CD14-positive monocyte (primary cell): Measurements from ENCODE around the gene RPL18A. TPM values are rescaled to one million over a fixed set of nuclear protein-coding genes. Genes with fewer than 3 reads are reported as not detected.
A peak's percentile ranks its signal among the peaks of the same experiment; 100 is the strongest.

ENCODE experiments used
- DNase-seq, 3 donors: peaks; one replicate each; pipeline ENCODE4 v3.0.0-alpha.2; 2011 to 2022
- H2AFZ ChIP-seq: 2 replicates; pipeline ENCODE4 v1.6.0; 2012; ENCODE audit warnings: mild to moderate bottlenecking, low read depth, low read length, inconsistent platforms; ENCODE audit not compliant: insufficient read depth, poor library complexity, severe bottlenecking
- H3K27ac ChIP-seq, 2 donors: 1 replicate in 1 of 2; 2 replicates in 1 of 2; pipeline ENCODE4 v1.5.1; 2012 to 2013; ENCODE audit warnings: low read length in 2 of 2, control low read depth in 1 of 2, inconsistent platforms in 1 of 2, low read depth in 1 of 2, mild to moderate bottlenecking in 1 of 2
- H3K27me3 ChIP-seq, 2 donors: one replicate each; pipeline versions ENCODE4 v1.6.0 to v1.6.1; 2011 to 2013; ENCODE audit warnings: low read length in 2 of 2; ENCODE audit not compliant: control insufficient read depth in 2 of 2, insufficient read depth in 2 of 2
- H3K36me3 ChIP-seq, 2 donors: replicated peaks in 1 of 2; 1 replicate in 1 of 2; 2 replicates in 1 of 2; pipeline versions ENCODE4 v1.5.1 to v1.6.1; 2012 to 2013; ENCODE audit warnings: low read length in 2 of 2, control low read depth in 1 of 2, inconsistent platforms in 1 of 2, mild to moderate bottlenecking in 1 of 2; ENCODE audit not compliant: insufficient read depth in 2 of 2, control insufficient read depth in 1 of 2
- H3K4me1 ChIP-seq, 2 donors: 1 replicate in 1 of 2; 2 replicates in 1 of 2; pipeline versions ENCODE4 v1.5.1 to v1.6.1; 2012 to 2013; ENCODE audit warnings: low read length in 2 of 2, control low read depth in 1 of 2, inconsistent platforms in 1 of 2, mild to moderate bottlenecking in 1 of 2, moderate library complexity in 1 of 2; ENCODE audit not compliant: insufficient read depth in 2 of 2, control insufficient read depth in 1 of 2
- H3K4me2 ChIP-seq: replicated peaks from 2 replicates; pipeline ENCODE3; 2012; ENCODE audit warnings: low read length, moderate library complexity, mild to moderate bottlenecking; ENCODE audit not compliant: poor library complexity, severe bottlenecking; ENCODE audit errors: extremely low read depth
- H3K4me3 ChIP-seq, 3 experiments: fragments of 200-600 bp in 1 of 3; sonication (generic) in 1 of 3; replicated peaks in 1 of 3; 1 replicate in 2 of 3; 2 replicates in 1 of 3; pipeline ENCODE4 v1.5.1; 2011 to 2013; ENCODE audit warnings: low read length in 3 of 3, mild to moderate bottlenecking in 3 of 3, control low read depth in 2 of 3, low read depth in 2 of 3, inconsistent platforms in 1 of 3, moderate library complexity in 1 of 3
- H3K79me2 ChIP-seq: 2 replicates; pipeline ENCODE4 v1.6.0; 2012; ENCODE audit warnings: mild to moderate bottlenecking, control low read depth, inconsistent platforms, low read length, moderate library complexity; ENCODE audit not compliant: insufficient read depth
- H3K9ac ChIP-seq: 2 replicates; pipeline ENCODE4 v1.6.0; 2017; ENCODE audit warnings: low read length, mild to moderate bottlenecking; ENCODE audit not compliant: insufficient read depth, poor library complexity, severe bottlenecking
- H3K9me3 ChIP-seq, 2 donors: replicated peaks in 1 of 2; 1 replicate in 1 of 2; 2 replicates in 1 of 2; pipeline versions ENCODE4 v1.5.1 to v1.6.1; 2012 to 2013; ENCODE audit warnings: low read length in 2 of 2, control low read depth in 1 of 2; ENCODE audit not compliant: control insufficient read depth in 1 of 2, insufficient read depth in 1 of 2
- H4K20me1 ChIP-seq: 2 replicates; pipeline ENCODE4 v1.6.0; 2012; ENCODE audit warnings: mild to moderate bottlenecking, low read length, control low read depth, moderate library complexity; ENCODE audit not compliant: insufficient read depth
- H3K27ac Mint-ChIP-seq, 7 donors: one replicate each; pipeline ENCODE4 v1.8.0; 2020; ENCODE audit warnings: mild to moderate bottlenecking in 7 of 7, mixed read lengths in 7 of 7, moderate library complexity in 6 of 7, inconsistent platforms in 2 of 7
- H3K27me3 Mint-ChIP-seq, 3 donors: one replicate each; pipeline ENCODE4 v1.8.0; 2021 to 2022; ENCODE audit warnings: low read depth in 3 of 3, mild to moderate bottlenecking in 3 of 3, mixed read lengths in 3 of 3, moderate library complexity in 3 of 3, inconsistent platforms in 1 of 3
- H3K36me3 Mint-ChIP-seq, 2 donors: one replicate each; pipeline ENCODE4 v1.8.0; 2020; ENCODE audit warnings: mixed read lengths in 2 of 2, inconsistent platforms in 1 of 2, mild to moderate bottlenecking in 1 of 2
- H3K4me1 Mint-ChIP-seq: one replicate; pipeline ENCODE4 v1.8.0; 2020; ENCODE audit warnings: mild to moderate bottlenecking, mixed read lengths
- H3K4me3 Mint-ChIP-seq, 2 donors: one replicate each; pipeline ENCODE4 v1.8.0; 2020; ENCODE audit warnings: mild to moderate bottlenecking in 2 of 2, mixed read lengths in 2 of 2, moderate library complexity in 1 of 2
- H3K9me3 Mint-ChIP-seq, 7 donors: one replicate each; pipeline ENCODE4 v1.8.0; 2020 to 2022; ENCODE audit warnings: mixed read lengths in 7 of 7, mild to moderate bottlenecking in 6 of 7, moderate library complexity in 6 of 7, inconsistent platforms in 2 of 7
- CTCF ChIP-seq: fragments of 200-600 bp; IDR thresholded peaks from one replicate; pipeline ENCODE4 v1.8.0; 2022; ENCODE audit warnings: antibody characterized with exemption, mild to moderate bottlenecking
- WGBS: methylation state at CpG from one replicate; pipeline ENCODE4 v1.1.5; 2013; ENCODE audit warnings: missing lambda C conversion rate; ENCODE audit not compliant: insufficient coverage; 5-methylcytosine and 5-hydroxymethylcytosine counted together
- intact Hi-C, 2 donors: fragments of 100-400 bp; cut with micrococcal nuclease; formaldehyde crosslinking; loops; one replicate each; pipeline versions ENCODE4 v1.15.0 to v1.15.1; 2023
- polyA plus RNA-seq, 3 donors: library from polyadenylated mRNA; depleted of rRNA in 1 of 3; unstranded in 2 of 3; stranded (reverse) in 1 of 3; fragments of 300-500 nt in 2 of 3; fragments of >200 nt in 1 of 3; fragmentation: Illumina TruSeq in 2 of 3; gene quantifications; 1 replicate in 2 of 3; 2 replicates in 1 of 3; pipeline ENCODE4 v1.2.3, GENCODE V29; 2012 to 2021

RPL18A gene
- polyA plus RNA-seq, 3 donors = 1,189 to 1,285 (median 1,268) TPM

DNA sequence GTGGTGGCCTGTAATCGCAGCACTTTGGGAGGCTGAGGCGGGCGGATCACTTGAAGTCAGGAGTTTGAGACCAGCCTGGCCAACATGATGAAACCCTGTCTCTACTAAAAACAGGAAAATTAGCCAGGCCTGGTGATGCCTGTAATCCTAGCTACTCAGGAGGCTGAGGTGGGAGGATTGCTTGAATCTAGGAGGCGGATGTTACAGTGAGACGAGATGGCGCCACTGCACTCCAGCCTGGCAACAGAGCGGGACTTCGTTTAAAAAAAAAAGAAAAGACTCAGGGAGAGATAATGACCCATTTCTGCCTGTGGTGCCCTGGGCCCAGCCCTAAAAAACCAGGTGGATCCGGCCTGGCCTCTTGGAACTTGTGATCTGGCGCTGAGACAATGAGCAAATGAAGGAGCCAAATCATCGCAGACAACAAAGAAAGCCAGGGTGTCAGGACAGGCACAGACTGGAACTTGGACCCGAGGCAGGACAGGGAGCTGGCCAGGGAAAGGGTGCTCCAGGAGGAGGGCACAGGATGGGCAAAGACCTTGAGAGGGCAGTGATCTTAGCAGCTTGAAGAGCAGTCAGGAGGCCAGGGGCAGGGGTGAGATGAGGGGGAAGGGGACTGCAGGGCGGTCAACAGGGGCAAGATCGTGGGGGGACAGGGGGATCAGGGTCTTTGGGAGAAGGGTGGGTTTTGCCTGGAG, 11.0 kb upstream of the RPL18A start:
- peak overlapping the region in 1 of 2 donors; percentile 31 for H3K27ac ChIP-seq

GRCh38 chr19:17854061-17854460, 5.6 kb upstream of the RPL18A start:
- intact Hi-C loops = loop anchor here in 1 of 2 donors (2.0 to 10.0 kb wide), 2 partner anchors 75 to 589 kb away; partner anchors contain the start of genes BABAM1 and USHBP1
- Histone ChIP-seq H2AFZ (no peak overlapping the region), H3K9me3 (no peaks in the 10 kb centered on the region), H4K20me1 (no peaks in the 10 kb centered on the region), H3K4me3 (no peak overlapping the region), H3K79me2 (no peaks in the 10 kb centered on the region), H3K4me2 (no peak overlapping the region), H3K27ac (no peak overlapping the region), H3K4me1 (peaks cover 28 to 31% of the 10 kb centered on the region in 2 donors), H3K36me3 (no peaks in the 10 kb centered on the region), H3K9ac (no peak overlapping the region), H3K27me3 (no peaks in the 10 kb centered on the region)
- Mint-ChIP-seq H3K27me3 (peaks cover 1 to 9% (median 2%) of the 10 kb centered on the region in 3 donors), H3K9me3 (no peaks in the 10 kb centered on the region), H3K27ac (no peak overlapping the region), H3K4me1 (peaks cover 34% of the 10 kb centered on the region), H3K36me3 (peaks cover 0 to 1% of the 10 kb centered on the region in 2 donors), H3K4me3 (no peak overlapping the region)
- 90% methylated on average over 2 of the region's 6 CpGs for WGBS
- no peak for DNase-seq
- TF ChIP-seq CTCF = no peak

More for the DNA sequence above, 11.0 kb upstream of the RPL18A start:
- H3K4me2 ChIP-seq = no peak overlapping the region
- no peaks in the 10 kb centered on the region for H3K36me3 ChIP-seq
- intact Hi-C loops = no loop called here
- Mint-ChIP-seq H3K9me3 (peaks cover 0 to 2% (median 0%) of the 10 kb centered on the region in 7 donors), H3K4me3 (peak overlapping the region in 1 of 2 donors; percentile 90), H3K27ac (peak overlapping the region; percentile 62 to 98 (median 85)), H3K4me1 (peaks cover 69% of the 10 kb centered on the region), H3K27me3 (peaks cover 0 to 5% (median 3%) of the 10 kb centered on the region in 3 donors), H3K36me3 (peaks cover 7 to 8% of the 10 kb centered on the region in 2 donors)
- H3K4me3 ChIP-seq = peak overlapping the region in 1 of 3 experiments; percentile 78
- no peak overlapping the region for H3K9ac ChIP-seq
- 61% methylated on average over 11 of the region's 14 CpGs for WGBS
- H4K20me1 ChIP-seq = peaks cover 3% of the 10 kb centered on the region
- H3K27me3 ChIP-seq = no peaks in the 10 kb centered on the region
- no peak overlapping the region for H2AFZ ChIP-seq
- H3K9me3 ChIP-seq = no peaks in the 10 kb centered on the region
- peaks cover 3% of the 10 kb centered on the region for H3K79me2 ChIP-seq
- H3K4me1 ChIP-seq = peaks cover 68 to 75% of the 10 kb centered on the region in 2 donors
- DNase-seq = no peak
- no peak for TF ChIP-seq CTCF
